Measurements from ENCODE around the gene ANTXR1.
A peak's percentile ranks its signal among the peaks of the same experiment; 100 is the strongest.
"Not testable (repeated sequence)": the region's sequence is repeated elsewhere in the genome, so short reads cannot be mapped to it uniquely, and the experiment has no call there.

Gene ANTXR1

DNA sequence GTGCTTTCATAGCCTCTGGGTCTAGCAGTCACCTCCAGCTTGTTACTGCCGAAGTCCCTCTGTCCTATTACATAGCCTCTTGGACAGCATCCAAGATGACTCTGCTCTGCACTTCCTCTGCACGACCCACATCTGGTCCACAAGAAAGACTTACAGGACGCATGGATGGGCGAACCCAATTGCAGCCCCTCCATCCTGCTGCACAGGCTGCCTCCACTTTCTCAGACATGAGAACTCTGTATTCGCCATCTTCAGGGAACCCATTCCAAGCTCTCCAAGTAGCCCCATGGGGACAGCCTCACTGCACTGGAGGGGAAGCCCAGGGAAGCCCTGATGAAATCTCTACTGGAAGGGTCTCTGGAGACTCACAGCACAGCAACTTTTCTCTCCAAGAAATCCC is 201.9 kb downstream of the ANTXR1 start:
- DNase-seq, result no peak

DNA sequence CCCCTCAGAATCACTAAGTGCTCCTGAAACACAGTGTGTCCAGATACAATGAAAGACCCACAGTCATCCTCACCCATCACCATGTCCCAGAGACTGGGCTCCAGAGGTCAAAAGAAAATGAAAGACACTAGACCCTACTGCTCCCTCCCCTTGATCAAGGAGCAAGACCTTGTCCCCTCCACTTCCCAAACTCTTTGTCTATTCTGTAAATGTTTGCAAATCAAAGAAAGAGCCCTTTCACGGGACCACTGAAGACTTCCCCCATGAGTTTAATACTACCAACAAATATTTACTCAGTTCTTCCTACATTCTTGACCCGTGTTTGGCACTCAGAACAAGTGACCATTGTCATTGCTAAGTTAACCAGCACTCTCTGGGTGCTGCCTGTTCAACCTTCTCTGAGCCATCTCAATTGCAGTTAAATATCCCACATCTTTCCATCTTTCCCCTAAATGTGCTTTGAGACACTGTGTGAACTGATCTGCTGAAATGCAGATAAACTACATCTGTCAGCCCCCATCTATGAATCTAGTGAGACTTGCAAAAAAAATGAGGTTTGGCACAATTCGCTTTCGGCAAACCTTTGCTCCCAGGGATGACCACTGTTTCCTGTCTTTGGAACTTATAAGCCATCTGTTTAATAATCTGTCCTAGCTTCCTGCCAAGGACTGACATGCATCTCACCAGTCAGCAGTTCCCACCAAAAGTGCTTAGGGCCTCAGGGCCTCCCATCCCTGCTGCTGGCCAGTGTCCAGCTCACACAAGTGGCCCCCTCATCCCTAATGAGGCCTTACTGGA is 203.8 kb downstream of the ANTXR1 start:
- peak; percentile 52 for DNase-seq

DNA sequence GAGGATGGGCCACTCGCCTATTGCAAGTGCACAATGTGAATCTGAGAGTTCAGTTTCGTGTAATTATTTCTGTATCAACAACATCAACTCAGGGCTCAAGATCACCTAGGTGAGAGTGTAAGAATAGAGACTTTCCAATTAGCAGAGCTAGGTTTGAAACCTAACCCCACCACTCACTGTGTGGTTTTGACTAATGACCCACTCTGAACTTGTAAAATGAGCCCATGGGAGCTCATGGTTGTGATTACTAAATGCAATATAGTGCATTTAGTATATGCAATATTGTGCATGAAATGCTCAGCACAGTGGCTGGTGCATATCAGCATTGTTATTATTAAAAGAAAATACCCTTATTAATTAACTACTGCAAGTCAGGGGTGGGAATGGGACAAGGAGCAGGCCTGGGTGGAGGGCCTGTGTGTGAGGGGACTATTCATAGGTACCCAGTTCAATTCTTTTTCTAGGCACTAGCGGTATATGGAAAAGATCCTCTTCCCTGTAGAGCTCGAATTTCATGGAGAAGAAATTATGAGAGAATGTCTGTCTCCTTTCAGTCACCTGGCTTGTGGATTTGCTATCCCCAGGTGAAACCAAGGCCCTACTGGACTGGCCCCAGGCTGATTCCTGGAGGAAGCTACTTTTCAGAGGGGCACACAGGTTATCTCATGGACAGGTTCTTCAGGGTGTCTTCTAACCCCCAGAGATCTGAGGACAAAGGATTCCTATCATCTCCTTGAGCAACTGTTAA is 204.5 kb downstream of the ANTXR1 start:
- no peak for DNase-seq

DNA sequence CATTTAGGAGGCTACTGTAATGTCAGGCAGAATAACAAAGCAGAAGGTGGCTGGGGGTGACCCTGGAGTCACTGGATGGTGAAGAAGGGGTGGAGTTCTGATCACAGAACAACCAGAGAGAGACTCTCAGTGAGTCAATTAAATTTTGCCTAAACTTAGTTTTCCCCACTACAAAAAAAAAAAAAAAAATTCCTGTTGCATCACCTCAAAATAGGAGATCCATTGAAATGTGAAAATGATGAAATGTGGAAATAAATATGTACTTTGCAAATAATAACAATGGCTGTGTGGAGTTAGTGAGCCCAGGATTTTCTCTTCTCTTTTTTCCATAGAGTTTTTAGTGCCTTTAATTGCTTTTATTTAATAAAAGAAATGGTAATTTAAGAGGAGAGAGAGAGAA is 208.5 kb downstream of the ANTXR1 start:
- no peak for DNase-seq

DNA sequence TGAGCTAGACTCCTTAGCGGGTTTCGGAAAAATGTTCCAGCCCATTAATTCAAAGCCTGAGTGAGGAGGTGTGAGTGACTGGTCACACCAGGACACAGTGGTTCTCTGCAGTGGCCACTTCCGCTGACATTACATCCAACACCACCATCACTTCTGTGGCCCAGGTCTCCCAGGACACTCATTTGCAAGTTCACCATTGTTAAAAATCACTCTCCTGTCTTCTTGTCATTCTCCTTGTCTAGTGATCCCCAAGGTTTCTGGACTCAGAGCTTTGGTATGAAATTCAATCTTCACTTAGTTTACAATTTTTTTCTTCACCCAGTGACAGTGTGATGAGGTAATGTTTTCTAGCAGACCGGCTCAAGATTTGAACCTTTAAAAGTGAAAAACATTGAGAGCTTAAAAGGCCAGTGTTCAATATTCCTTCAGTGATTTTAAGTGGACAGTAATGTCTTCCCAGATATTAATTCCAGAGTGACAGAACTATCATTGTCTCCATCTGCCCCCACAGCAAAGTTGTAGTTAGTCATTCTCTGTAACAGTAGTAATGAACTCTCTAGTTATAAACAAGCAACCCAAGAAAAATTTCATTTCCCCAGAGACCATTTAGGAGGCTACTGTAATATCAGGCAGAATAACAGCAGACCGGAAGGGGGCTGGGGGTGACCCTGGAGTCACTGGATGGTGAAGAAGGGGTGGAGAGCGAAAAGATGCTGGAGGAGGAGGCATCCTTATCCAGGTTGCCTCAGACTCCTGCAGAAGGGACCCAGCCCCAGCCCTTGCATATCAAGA is 209.2 kb downstream of the ANTXR1 start:
- no peak for DNase-seq

DNA sequence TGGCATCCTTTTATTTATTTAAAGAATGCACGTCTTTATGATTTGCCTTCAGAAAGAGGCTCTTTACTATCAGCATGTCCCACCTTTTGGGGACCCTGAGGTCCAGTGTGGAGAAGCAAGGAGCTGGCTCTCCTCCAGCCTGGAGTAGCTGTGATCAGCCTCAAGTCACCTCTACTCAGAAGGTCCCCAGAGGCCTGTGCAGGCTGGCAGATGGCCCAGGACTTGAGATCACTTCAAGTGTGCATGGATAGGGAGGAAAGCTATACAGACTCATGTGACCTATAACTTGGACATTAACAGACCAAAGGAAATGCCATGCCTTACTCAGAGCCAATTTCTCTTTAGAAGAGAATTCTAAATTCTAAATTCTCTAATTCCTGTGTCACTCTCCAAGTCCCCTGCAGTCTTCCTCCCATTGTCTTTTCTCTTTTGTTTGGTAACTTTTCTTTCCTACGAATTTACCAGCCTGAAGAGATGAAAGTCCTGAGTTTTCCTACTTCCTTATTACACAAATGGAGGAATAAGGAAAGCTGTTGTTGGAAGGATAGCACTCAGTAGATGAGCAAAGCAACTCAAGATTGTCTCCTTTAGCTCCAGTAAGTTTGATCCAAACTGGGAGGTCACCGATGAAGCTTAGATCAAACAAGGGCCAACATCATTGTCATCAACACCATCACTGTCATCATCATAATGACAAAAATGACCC is 210.1 kb downstream of the ANTXR1 start:
- no peak for DNase-seq

DNA sequence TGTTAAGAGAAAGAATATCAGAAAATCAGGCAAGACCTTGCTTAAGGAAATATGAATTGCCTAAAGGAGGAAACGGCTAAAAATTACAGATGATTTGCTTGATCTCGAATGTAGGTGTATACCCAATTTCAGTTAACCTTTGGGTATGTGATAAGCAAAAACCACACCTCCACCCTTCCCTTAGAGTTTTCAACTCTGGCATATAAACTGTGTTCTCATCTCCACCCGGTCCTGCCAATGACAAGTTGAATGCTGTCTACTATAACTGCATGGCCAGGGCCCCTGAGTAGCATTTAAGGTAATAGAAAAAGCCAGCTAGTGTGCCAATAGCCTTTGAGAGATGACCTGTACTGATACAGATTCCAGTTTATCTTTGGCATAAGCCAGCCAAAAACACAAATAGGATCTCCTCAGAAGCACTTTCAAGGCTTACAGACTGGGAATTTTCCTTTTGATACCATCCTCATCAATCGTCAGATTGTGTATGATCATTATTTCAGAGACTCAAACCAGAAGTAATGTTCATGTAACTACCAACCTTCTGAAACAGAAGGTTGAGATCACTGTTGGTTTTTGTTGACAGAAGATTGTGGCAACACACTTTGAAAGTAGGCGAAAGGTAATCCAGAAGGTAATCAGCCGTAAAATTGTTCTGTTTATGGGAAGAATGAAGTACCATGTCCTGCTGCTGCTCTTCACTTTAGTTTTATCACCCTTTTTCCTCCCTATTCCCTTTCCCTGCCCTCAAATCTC is 211.0 kb downstream of the ANTXR1 start:
- no peak for DNase-seq

DNA sequence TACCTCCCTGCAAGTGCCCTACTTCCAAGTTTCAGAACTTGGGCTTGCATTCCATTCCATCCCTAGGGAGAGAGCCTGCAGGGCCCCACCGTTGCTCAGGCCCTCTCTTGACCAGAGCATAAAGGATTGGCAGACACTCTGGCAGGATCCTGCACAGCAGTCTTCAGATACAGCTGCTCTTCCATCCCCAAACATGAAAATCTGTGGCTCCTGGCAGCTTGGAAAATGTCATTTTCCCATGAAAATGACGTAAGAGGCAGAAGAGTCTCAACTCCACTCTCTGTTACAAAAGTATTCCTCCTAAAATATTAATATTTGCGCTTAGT is 211.5 kb downstream of the ANTXR1 start:
- no peak for DNase-seq

DNA sequence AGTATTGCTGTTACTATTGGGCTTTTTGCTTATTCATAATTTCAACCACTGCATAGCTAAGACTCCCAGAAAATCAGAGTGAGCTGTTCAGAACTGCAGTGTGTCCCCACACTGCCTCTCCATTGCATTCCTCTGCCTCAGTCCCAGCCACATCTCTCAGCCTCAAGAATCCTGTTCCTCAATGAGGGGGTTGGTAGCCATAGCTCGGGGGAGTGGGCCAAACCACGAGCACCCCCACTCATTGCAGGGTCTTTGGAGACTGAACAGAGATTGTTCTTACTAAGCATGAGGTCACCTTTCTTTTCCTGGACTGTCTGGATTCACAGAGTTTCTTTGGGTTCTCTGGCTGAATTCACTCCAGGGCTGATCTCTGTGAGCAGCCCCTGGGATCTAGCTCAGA is 213.0 kb downstream of the ANTXR1 start:
- DNase-seq, result no peak

DNA sequence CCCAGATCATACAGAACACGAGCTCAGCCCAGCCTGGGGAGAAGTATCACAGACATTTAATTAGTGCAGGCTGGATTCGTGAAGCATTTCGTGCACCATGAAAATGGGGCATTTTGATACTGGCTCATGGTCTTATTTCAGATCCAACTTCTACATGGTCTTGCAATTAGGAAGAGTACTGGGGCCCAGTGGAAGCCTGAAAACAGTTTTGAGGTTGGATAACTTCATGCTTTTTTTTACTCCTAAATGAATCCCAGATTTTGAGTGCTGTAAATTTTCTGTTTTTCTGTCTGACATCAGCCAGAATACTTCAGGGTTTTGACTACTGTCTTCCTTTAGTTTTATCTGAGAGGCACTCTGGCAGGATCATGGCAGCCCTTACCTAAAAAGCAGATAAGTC is 213.9 kb downstream of the ANTXR1 start:
- DNase-seq, result no peak

DNA sequence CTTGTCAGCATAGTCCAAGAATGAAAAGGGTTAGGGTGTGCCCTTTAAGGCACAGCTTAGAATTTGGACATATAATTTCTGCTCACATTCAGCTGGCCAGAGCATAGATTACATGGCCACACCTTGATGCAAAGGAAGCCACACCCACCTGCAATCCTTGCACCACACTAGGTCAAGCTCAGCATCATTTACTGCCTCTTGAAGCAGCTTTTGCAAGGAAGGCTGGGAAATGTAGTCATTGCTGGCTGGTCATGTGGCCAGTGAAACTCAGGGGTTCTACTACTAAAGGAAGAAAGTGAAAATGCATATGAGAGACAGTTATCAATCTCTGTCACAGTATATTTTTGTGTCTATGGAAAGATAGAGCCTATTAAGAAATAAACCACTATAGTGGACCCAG is 214.7 kb downstream of the ANTXR1 start:
- no peak for DNase-seq

DNA sequence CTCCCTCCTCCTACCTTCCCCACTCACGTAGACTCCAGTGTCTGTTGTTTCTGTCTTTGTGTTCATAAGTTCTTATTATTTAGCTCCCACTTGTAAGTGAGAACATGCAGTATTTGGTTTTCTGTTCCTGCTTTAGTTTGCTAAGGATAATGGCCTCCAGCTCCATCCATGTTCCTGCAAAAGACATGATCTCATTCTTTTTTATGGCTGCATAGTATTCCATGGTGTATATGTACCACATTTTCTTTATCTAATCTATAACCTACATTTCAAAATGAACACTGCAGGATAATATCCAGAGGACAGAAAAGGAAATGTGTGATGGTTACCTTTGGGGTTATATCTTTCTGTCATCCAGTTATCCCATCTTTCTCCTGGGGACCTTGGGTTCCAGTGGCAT is 218.0 kb downstream of the ANTXR1 start:
- not testable (repeated sequence) for DNase-seq

DNA sequence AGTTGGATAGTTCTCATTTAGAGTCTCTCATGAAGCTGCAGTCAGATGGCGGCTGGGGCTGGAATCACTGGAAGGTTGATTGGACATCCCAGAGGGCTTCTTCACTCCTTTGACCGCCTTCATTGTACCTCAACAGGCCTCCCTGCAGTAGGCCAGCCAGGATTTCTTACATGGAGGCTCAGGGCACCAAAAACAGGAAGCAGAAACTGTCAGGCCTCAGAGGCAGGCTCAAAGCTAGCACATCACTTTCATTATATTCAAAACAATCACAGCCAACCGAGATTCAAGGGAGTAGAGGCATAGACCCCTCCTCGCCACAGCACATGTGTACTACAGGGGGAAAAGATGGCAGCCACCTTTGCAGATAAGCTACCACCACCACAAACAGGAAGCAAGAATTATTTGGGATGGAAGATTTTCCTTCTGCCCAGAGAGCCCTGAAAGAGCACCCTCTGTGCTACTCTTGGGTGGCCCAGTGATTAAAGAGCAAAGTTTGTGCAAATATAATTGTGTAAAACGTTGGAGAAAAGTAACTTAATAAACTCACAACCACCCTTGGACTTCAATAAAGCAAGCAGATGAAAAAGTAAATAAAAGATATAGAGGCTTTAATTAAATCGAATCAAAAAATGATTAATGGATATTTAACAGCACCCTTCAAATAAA is 218.8 kb downstream of the ANTXR1 start:
- DNase-seq, result no peak

DNA sequence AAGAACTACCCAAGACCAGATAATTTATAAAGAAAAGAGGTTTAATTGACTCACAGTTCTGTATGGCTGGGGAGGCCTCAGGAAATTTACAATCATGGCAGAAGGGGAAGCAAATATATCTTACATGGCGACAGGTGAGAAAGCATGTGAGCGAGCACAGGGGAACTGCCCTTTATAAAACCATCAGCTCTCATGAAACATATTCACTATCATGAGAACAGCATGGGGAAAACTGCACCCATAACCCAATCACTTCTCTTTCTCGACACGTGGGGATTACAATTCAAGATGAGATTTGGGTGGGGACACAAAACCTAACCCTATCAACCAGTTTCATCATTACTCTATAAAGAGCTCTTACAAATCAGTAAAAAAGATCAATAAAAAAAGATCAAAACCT is 222.9 kb downstream of the ANTXR1 start:
- not testable (repeated sequence) for DNase-seq

DNA sequence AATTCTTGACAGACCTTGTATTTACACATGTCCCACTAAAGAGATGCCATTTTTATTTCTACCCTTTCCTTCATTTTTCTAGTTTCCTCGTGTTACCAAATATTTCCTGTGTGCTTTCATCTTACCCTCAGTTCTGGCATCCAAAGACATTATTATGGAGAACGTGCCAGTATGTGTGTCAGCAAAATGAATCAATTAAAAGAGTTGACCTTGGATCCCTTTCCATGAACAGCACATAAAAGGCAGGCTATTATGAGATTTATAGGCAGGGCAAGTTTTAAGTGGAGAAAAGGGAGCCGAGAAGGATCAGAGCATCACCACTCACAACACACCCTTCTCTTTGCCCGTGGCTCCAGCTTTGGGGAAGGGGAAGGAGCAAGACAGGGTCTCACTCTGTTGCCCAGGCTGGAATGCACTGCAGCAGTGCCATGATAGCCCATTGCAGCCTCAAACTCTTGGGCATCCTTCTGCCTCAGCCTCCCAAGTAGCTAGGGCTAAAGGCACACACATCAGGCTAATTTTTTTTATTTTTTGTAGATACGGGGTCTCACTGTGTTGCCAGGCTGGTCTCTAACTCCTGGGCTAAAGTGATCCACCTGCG is 224.2 kb downstream of the ANTXR1 start:
- no peak for DNase-seq

DNA sequence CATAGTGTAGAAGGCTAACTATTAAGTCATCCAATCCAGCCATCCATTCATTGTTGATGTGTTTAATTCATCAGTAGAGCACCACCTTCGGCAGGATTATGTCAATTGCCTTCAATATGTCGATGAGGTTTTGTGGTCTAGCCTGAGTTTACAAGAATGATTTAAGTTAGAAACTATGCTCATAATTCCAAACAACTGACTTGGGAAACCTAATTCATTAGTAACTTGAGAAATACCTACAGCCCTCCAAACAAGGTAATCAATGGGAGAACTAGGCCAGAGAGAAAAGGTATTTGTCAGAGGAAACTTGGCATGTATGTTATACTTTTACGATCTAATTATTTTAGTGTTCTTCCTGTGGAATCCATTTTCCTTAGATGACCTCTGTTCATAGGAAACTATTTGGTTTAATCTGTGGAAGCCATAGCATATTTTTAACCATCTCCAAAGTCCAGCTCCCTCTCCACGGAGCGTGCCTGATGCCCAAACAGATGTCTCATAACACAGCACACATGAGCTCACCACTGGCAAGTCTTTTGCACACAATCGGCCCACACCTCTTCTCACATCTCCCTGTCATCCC is 225.6 kb downstream of the ANTXR1 start:
- no peak for DNase-seq

DNA sequence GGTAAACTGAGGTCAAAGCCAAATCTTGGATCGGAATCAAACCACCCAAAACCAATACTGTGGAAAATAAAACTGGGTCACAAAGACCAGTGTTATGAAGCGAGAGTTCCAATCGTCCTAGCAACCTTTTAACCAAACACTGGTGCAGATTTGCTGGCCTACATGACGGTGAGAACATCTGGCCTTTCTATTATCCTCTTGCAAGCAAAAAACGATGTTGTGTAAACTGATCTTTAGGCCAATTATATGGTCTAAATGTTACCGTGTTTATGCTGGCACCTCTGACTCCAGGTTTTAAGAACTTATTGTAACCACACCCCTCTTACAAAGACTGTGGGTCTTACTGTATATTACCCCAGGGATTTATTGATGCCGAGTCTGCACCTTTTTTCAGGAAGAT is 228.1 kb downstream of the ANTXR1 start:
- peak; percentile 34 for DNase-seq

DNA sequence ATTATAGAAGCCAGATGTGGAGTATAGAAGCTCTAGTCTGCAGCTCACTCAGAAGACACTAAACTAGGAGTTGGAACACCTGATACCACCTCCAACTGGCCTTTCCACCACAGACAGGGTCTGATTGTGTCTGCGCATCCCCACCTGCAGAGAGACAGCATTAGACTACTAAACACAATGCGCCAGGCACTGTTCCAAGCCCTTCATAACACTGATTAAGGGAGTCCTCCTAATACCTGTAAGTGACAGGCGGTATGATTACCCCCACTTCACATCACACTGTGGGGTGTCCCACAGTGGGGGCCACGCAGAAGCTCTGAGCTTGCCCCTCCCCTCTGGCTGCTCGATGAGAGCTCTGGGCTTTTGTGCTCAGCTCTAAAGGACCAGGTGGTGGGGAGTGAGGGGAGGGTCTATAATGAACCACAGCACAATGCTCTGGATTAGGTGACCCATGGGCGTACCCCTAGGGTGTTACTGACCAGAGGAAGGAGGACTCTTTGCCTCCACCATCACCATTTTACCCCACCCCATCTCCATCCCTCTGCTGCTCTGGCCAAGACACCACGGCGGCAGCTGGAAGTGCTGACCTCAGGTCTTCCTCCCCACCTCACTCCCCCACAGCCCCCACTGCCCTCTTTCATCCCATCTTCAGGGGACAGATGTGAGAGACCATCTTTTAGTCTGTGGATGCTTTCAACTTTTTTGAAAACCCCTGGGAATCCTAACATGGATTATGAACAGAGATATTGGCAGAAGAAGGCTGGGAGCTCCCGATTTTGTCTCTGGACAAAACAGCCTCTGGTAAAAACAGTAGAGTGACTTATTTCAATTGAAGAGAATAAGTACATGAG is 228.9 kb downstream of the ANTXR1 start:
- peak; percentile 38 for DNase-seq

DNA sequence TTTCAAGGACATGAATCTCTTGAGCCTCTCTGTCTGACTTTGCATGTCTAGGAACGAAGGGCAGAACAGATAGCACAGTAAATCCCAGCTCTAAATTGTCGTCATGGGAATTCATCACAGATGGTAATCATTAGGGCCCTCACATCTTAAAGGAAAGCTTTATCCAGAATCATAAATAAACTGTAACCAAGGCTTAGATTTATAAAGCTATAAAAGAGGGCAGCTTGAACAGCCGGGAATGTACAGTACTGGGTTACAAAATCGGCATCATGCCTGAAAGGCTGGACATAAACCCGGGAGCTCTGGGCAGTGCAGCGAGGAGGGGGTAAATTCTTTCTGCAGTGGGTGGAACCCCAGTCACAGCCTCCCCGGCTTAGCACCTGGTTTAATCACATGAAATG is 229.7 kb downstream of the ANTXR1 start:
- DNase-seq, result no peak

DNA sequence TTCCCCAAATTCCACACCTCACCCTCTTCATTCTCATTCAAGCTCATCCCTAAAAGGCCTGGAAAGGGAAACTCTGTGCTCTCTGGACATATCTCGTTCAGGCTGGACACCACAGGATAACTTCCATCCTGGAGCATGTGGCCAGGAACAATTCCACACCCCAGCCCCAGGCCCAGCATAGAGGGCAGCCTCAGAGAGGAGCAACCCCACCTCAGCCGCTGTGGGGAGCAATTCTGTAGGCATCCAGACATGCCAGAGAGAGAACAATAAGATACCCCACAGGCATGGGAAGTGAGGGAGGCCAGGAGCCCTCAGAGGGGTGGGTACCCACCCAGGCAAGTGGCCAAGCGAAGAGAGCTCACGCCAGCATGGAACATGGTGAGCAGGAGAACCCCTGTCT is 230.7 kb downstream of the ANTXR1 start:
- DNase-seq, result no peak
